LNCaP clone FGC (cell line): ENCODE data around the gene SUDS3.

ENCODE experiments used
- DNase-seq: peaks from one replicate; pipeline ENCODE4 v3.0.0-alpha.2; 2011; ENCODE audit warnings: low read depth
- H3K4me3 ChIP-seq: 2 replicates; pipeline ENCODE4 v1.5.1; 2011; ENCODE audit warnings: mild to moderate bottlenecking, low read depth, low read length, control low read depth
- TF ChIP-seq, protein P1 (sequence below): IDR thresholded peaks from 2 replicates; pipeline ENCODE4 v1.5.1; 2012; ENCODE audit warnings: mild to moderate bottlenecking; ENCODE audit not compliant: control insufficient read depth, insufficient read depth; ENCODE audit errors: extremely low read depth

SUDS3 gene

DNA sequence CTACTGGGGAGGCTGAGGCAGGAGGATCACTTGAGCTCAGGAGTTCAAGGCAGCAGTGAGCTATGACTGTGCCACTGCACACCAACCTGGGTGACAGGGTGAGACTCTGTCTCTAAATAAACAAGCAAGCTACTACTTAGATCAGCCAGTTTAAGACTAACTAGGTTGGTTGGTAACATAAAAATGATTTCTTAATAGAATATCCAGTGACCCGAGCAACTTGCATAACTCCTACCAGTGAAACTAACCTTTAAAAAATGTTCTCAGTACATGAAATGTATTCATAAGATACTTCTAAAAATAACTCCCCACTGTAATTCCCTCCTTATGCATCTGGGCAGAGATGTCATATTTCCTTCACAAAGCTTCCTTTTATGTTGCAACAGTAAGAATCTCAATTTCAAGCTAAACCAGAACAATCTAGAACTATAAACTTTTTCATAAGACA lies 19.5 kb upstream of the SUDS3 start:
- H3K4me3 ChIP-seq: no peak overlapping the region
- TF ChIP-seq, protein P1, sequence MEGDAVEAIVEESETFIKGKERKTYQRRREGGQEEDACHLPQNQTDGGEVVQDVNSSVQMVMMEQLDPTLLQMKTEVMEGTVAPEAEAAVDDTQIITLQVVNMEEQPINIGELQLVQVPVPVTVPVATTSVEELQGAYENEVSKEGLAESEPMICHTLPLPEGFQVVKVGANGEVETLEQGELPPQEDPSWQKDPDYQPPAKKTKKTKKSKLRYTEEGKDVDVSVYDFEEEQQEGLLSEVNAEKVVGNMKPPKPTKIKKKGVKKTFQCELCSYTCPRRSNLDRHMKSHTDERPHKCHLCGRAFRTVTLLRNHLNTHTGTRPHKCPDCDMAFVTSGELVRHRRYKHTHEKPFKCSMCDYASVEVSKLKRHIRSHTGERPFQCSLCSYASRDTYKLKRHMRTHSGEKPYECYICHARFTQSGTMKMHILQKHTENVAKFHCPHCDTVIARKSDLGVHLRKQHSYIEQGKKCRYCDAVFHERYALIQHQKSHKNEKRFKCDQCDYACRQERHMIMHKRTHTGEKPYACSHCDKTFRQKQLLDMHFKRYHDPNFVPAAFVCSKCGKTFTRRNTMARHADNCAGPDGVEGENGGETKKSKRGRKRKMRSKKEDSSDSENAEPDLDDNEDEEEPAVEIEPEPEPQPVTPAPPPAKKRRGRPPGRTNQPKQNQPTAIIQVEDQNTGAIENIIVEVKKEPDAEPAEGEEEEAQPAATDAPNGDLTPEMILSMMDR: no peak
- no peak for DNase-seq

DNA sequence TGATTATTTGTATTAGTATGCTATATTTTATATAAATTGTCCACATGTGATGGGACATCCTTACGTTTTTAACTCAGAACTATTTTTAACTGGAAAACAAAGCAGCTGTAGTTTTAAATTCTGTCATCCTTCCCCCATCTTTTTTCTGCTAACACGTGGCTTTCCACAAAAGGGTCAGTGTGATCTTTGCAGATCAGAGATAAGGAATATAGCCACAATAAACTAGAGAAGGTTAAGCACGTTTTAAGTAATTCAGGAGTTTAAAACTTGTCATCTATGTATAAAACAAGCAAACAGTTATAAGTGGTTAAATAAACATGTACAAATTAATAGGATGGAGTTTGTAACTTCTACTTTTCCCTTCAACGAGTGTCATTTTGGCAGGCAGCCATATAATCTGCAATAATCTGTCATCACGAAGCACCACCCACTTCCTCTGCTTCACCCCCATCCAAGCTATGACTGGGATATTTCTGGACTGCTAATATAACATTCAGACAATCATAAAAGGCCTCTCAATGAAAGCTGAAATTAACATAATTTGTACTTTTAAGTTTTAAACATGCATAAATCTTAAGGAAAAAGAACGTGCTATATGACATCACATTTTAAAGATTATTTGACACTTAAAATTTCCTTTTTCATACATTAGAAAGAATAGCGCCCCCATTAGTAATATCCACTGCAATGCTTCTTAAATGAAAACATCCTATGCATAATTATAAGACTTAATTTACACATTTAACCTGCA lies 18.9 kb upstream of the SUDS3 start:
- TF ChIP-seq, protein P1: no peak
- no peak for DNase-seq
- H3K4me3 ChIP-seq: no peak overlapping the region

DNA sequence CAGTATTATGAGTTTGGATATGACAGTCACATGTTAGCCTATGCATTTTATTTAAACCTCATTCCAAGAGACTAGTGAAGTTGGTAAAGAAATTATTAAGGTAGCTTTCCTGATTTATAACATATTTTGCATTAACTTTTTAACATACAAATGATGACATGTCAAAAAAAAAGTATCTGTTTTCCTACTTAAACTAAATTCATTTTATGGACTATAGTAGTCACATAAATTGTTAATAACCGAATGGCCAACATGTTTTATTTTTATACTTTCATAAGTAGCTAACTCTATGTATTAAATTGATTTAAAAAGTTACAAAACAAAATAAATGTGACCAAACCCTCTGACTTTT lies 18.4 kb upstream of the SUDS3 start:
- TF ChIP-seq, protein P1: no peak
- no peak for DNase-seq
- no peak overlapping the region for H3K4me3 ChIP-seq

DNA sequence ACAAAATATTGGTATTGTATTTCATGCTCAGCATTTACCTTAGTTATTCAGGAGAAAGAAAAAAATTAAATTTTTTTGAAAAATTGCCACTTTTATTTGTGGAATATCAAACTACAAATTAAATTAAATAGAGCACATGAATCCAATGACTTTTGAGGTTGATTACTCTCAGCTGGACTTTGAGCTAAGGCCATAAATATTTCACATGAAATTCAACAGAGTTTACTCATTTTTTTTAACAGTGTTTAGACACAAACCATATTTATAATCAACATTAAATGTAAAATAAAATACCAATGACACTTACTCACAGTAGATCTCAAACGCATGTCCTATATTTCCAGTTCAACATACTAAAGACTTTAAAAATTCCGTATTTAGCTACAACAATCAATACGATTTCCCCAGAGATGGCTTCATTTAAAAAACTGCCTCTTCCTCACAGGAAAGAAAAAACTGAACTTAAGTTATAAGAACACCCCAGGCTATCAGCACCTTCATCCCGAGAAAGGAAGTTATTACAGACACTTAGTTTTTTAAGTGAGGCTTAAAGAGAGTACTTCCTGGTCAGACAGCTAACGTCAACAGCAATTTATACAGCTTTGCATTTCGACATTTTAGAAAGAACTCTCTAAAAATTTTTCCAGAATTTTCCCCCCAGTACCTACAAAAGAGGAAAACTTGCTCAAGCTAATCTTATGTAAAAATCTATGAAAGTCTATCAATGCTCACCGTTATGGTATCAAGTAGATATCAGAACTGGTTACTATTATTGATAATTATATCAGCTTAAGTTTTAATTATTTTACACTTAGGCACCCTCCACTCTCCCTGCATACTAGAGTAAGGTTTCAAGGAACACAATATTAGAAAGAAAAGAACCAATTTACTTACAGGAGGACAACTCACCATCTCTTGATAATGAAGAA lies 17.5 kb upstream of the SUDS3 start:
- TF ChIP-seq, protein P1: no peak
- no peak for DNase-seq
- no peak overlapping the region for H3K4me3 ChIP-seq

DNA sequence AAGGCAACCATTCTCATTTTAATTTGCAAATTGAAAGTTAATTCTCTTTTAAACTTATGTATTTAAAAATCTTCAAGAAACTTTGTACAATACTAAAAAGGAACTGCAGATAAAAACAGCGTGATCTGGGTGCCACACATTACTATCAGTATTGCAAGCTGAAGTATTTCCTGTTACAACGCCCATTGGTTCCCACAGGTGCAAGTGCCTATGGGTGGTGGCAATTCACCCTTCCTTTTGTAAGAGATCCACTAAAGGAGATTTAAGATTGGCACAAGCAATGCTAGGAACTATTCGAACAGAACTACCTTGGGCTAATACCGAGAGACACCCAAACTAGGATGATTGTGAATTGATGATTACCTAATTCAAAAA lies 16.8 kb upstream of the SUDS3 start:
- TF ChIP-seq, protein P1: no peak
- DNase-seq: no peak
- H3K4me3 ChIP-seq: no peak overlapping the region

DNA sequence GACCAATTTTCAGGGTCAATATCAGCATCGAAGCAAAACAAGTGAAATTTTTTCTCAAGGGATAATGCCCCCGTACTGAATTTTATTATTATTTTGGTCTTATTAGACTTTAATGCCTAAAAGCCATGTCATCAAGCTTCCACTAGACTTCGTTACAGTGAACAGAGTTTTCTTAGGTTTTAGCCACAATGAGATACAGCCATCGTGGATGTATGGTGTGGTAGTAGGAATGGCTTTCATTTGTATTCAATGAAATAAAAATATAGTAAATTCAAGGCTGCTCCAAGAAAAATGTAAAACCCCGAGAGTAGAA lies 15.3 kb upstream of the SUDS3 start:
- DNase-seq: no peak
- TF ChIP-seq, protein P1: no peak
- H3K4me3 ChIP-seq: no peak overlapping the region
